Prostate gland (tissue), 2 donors: ENCODE measurements around the gene WASF3.

Source experiments
- CTCF ChIP-seq, 4 experiments: fragments of 200-600 bp in 2 of 4; fragments of 450-650 bp in 2 of 4; sonication (generic) in 2 of 4; IDR thresholded peaks; 1 replicate in 3 of 4; 2 replicates in 1 of 4; pipeline ENCODE4 v1.5.1; 2016 to 2019; ENCODE audit warnings: antibody characterized with exemption in 4 of 4, mild to moderate bottlenecking in 2 of 4, moderate library complexity in 2 of 4
- POLR2A ChIP-seq: fragments of 450-650 bp; IDR thresholded peaks from one replicate; pipeline ENCODE4 v1.6.1; 2016; ENCODE audit warnings: antibody characterized with exemption, mild to moderate bottlenecking
- POLR2AphosphoS5 ChIP-seq: sonication (generic); formaldehyde crosslinking; IDR thresholded peaks from one replicate; pipeline ENCODE4 v1.6.1; 2017; ENCODE audit warnings: antibody characterized with exemption

GRCh38 chr13:26722321-26722720 is 164.8 kb downstream of the WASF3 start:
- TF ChIP-seq POLR2A (no peak), CTCF (IDR thresholded peaks at IDR 0.05) (no peak), POLR2AphosphoS5 (no peak)
